ENCODE measurements around the gene ZKSCAN8.

Gene ZKSCAN8

GRCh38 chr6:28167926-28168325 lies 26.2 kb downstream of the ZKSCAN8 start:
- Histone ChIP-seq H3K9ac (ENCODE audit: insufficient read length) (no peak overlapping the region), H3K27ac (no peak overlapping the region)
- no peak for TF ChIP-seq EZH2 (IDR thresholded peaks at IDR 0.05)
- TF ChIP-seq POLR2AphosphoS5 (IDR thresholded peaks at IDR 0.05; ENCODE audit: borderline replicate concordance, low read depth, low read length): no peak
- no peak for TF ChIP-seq FOXP2 (optimal IDR thresholded peaks at IDR 0.05; ENCODE audit: control extremely low read depth, extremely low read length, insufficient read depth)

GRCh38 chr6:28171271-28171670 lies 29.6 kb downstream of the ZKSCAN8 start:
- no peaks in the 10 kb centered on the region for H3K9me3 ChIP-seq (ENCODE audit: low read depth, low read length)
- no peak for DNase-seq (ENCODE audit: low read depth, low spot score)
- H3K4me3 ChIP-seq: no peak overlapping the region
- H3K27ac ChIP-seq: no peak overlapping the region
- no peaks in the 10 kb centered on the region for H3K36me3 ChIP-seq (ENCODE audit: insufficient read depth, low read length)
- TF ChIP-seq FOXP2 (optimal IDR thresholded peaks at IDR 0.05; ENCODE audit: control extremely low read depth, extremely low read length, insufficient read depth) (no peak), POLR2AphosphoS5 (IDR thresholded peaks at IDR 0.05; ENCODE audit: borderline replicate concordance, low read depth, low read length) (no peak), EZH2 (IDR thresholded peaks at IDR 0.05) (no peak)
- H3K9ac ChIP-seq (ENCODE audit: insufficient read length): no peak overlapping the region

More at GRCh38 chr6:28167926-28168325, 26.2 kb downstream of the ZKSCAN8 start:
- Histone ChIP-seq H3K4me3 (no peak overlapping the region), H3K9me3 (ENCODE audit: low read depth, low read length) (no peaks in the 10 kb centered on the region), H3K36me3 (ENCODE audit: insufficient read depth, low read length) (no peaks in the 10 kb centered on the region)
- DNase-seq (ENCODE audit: low read depth, low spot score): no peak

GRCh38 chr6:28172006-28172405 lies 30.3 kb downstream of the ZKSCAN8 start:
- no peak overlapping the region for H3K27ac ChIP-seq
- H3K36me3 ChIP-seq (ENCODE audit: insufficient read depth, low read length): no peaks in the 10 kb centered on the region
- no peak overlapping the region for H3K9ac ChIP-seq (ENCODE audit: insufficient read length)
- no peak for DNase-seq (ENCODE audit: low read depth, low spot score)
- H3K4me3 ChIP-seq: no peak overlapping the region
- TF ChIP-seq EZH2 (IDR thresholded peaks at IDR 0.05) (no peak), FOXP2 (optimal IDR thresholded peaks at IDR 0.05; ENCODE audit: control extremely low read depth, extremely low read length, insufficient read depth) (no peak), POLR2AphosphoS5 (IDR thresholded peaks at IDR 0.05; ENCODE audit: borderline replicate concordance, low read depth, low read length) (no peak)
- no peaks in the 10 kb centered on the region for H3K9me3 ChIP-seq (ENCODE audit: low read depth, low read length)

- no peaks in the 10 kb centered on the region for H3K9me3 ChIP-seq (ENCODE audit: low read depth, low read length)
- no peak for TF ChIP-seq POLR2AphosphoS5 (IDR thresholded peaks at IDR 0.05; ENCODE audit: borderline replicate concordance, low read depth, low read length)
- TF ChIP-seq EZH2 (IDR thresholded peaks at IDR 0.05): no peak
- TF ChIP-seq FOXP2 (optimal IDR thresholded peaks at IDR 0.05; ENCODE audit: control extremely low read depth, extremely low read length, insufficient read depth): no peak
- no peak for DNase-seq (ENCODE audit: low read depth, low spot score)
- H3K36me3 ChIP-seq (ENCODE audit: insufficient read depth, low read length): no peaks in the 10 kb centered on the region
- H3K4me3 ChIP-seq: no peak overlapping the region
- no peak overlapping the region for H3K9ac ChIP-seq (ENCODE audit: insufficient read length)
- no peak overlapping the region for H3K27ac ChIP-seq
Measured at GRCh38 chr6:28176373-28176772, 34.7 kb downstream of the ZKSCAN8 start.

GRCh38 chr6:28182255-28182654 lies 40.6 kb downstream of the ZKSCAN8 start:
- Histone ChIP-seq H3K9me3 (ENCODE audit: low read depth, low read length) (0 out of 2 replicates have a peak, but pooled peaks cover 2% of the 10 kb centered on the region), H3K4me3 (no peak overlapping the region), H3K9ac (ENCODE audit: insufficient read length) (no peak overlapping the region), H3K36me3 (ENCODE audit: insufficient read depth, low read length) (no peaks in the 10 kb centered on the region), H3K27ac (no peak overlapping the region)
- DNase-seq (ENCODE audit: low read depth, low spot score): no peak
- TF ChIP-seq FOXP2 (optimal IDR thresholded peaks at IDR 0.05; ENCODE audit: control extremely low read depth, extremely low read length, insufficient read depth): no peak
- no peak for TF ChIP-seq EZH2 (IDR thresholded peaks at IDR 0.05)
- TF ChIP-seq POLR2AphosphoS5 (IDR thresholded peaks at IDR 0.05; ENCODE audit: borderline replicate concordance, low read depth, low read length): no peak

- no peaks in the 10 kb centered on the region for H3K36me3 ChIP-seq (ENCODE audit: insufficient read depth, low read length)
- H3K9ac ChIP-seq (ENCODE audit: insufficient read length): no peak overlapping the region
- H3K9me3 ChIP-seq (ENCODE audit: low read depth, low read length): peaks cover 24% of the 10 kb centered on the region; the same call in 1 of the 2 replicates
- no peak for DNase-seq (ENCODE audit: low read depth, low spot score)
- no peak overlapping the region for H3K27ac ChIP-seq
- H3K4me3 ChIP-seq: no peak overlapping the region
- TF ChIP-seq EZH2 (IDR thresholded peaks at IDR 0.05) (no peak), POLR2AphosphoS5 (IDR thresholded peaks at IDR 0.05; ENCODE audit: borderline replicate concordance, low read depth, low read length) (no peak), FOXP2 (optimal IDR thresholded peaks at IDR 0.05; ENCODE audit: control extremely low read depth, extremely low read length, insufficient read depth) (no peak)
Measured at GRCh38 chr6:28188111-28188979, 46.7 kb downstream of the ZKSCAN8 start.

GRCh38 chr6:28200020-28200419 lies 58.3 kb downstream of the ZKSCAN8 start:
- TF ChIP-seq EZH2 (IDR thresholded peaks at IDR 0.05) (no peak), POLR2AphosphoS5 (IDR thresholded peaks at IDR 0.05; ENCODE audit: borderline replicate concordance, low read depth, low read length) (no peak), FOXP2 (optimal IDR thresholded peaks at IDR 0.05; ENCODE audit: control extremely low read depth, extremely low read length, insufficient read depth) (no peak)
- no peak overlapping the region for H3K9ac ChIP-seq (ENCODE audit: insufficient read length)
- no peak for DNase-seq (ENCODE audit: low read depth, low spot score)
- no peak overlapping the region for H3K27ac ChIP-seq
- no peaks in the 10 kb centered on the region for H3K36me3 ChIP-seq (ENCODE audit: insufficient read depth, low read length)
- no peaks in the 10 kb centered on the region for H3K9me3 ChIP-seq (ENCODE audit: low read depth, low read length)
- H3K4me3 ChIP-seq: no peak overlapping the region

GRCh38 chr6:28203201-28203600 lies 61.5 kb downstream of the ZKSCAN8 start:
- Histone ChIP-seq H3K36me3 (ENCODE audit: insufficient read depth, low read length) (no peaks in the 10 kb centered on the region), H3K27ac (no peak overlapping the region), H3K4me3 (no peak overlapping the region), H3K9ac (ENCODE audit: insufficient read length) (no peak overlapping the region), H3K9me3 (ENCODE audit: low read depth, low read length) (no peaks in the 10 kb centered on the region)
- no peak for TF ChIP-seq EZH2 (IDR thresholded peaks at IDR 0.05)
- no peak for DNase-seq (ENCODE audit: low read depth, low spot score)

Measured in SK-N-MC (cell line).